ENCODE data around the gene GADL1. TPM values are rescaled to one million over a fixed set of nuclear protein-coding genes. Genes with fewer than 3 reads are reported as not detected.

Gene GADL1
- total and polyA plus RNA-seq, 12 donors: 0.06 to 0.55 (median 0.13) TPM; not detected in 3

GRCh38 chr3:30707825-30708224, 186.6 kb downstream of the GADL1 start:
- Histone ChIP-seq H3K27me3 (no peaks in the 10 kb centered on the region), H3K4me3 (no peak overlapping the region), H3K9me3 (replicated peaks in 1 of 3) (no peaks in the 10 kb centered on the region), H3K36me3 (replicated peaks in 1 of 2) (no peaks in the 10 kb centered on the region), H3K4me1 (replicated peaks in 1 of 2) (no peaks in the 10 kb centered on the region), H3K27ac (no peak overlapping the region)
- no peak for DNase-seq
- WGBS, 4 donors: 86 to 96% (median 92%) methylated on average over 4 of the region's 4 CpGs
- TF ChIP-seq CTCF (IDR thresholded peaks at IDR 0.05): no peak
- no peak for TF ChIP-seq POLR2A (IDR thresholded peaks at IDR 0.05)
- intact Hi-C loops (cut with DNase I): no loop called here

- 79 to 82% (median 81%) methylated on average over 9 of the region's 9 CpGs for WGBS, 4 donors
- intact Hi-C loops (cut with DNase I): no loop called here
These were observed 189.2 kb downstream of the GADL1 start for GRCh38 chr3:30704931-30705890.

DNA sequence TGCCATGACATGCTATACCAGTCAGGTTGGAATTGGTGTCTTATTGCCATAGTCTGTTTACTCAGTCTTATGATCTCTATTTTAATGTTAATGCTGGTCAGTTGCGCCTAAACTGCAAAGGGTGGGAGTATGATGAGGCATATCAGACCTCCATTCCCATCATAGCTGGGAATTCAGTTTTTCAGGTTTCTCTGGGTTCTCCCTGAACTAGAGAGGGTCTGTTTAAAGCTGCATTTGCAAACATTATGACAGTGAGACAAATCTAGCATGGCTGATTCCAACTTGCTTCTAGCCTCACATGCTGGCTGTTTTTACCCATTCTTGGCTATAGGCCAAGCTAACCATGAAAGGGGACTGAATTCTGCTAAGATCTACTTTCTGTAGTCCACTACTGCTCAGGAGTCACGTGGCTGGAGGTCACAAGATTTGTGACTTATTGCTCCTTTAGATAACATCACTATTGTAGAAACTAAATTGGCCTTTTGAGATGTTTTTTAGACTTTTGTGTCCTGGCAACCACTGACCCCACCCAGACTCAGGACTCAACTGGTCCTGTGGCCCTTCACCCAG, 191.5 kb downstream of the GADL1 start:
- WGBS, 4 donors: 54 to 75% (median 68%) methylated on average over 2 of the region's 2 CpGs
- DNase-seq: peak in 1 of 7 donors; percentile 43

More at GRCh38 chr3:30704931-30705890, 189.2 kb downstream of the GADL1 start:
- Histone ChIP-seq H3K36me3 (replicated peaks in 1 of 2) (no peaks in the 10 kb centered on the region), H3K27me3 (no peaks in the 10 kb centered on the region), H3K4me3 (no peak overlapping the region), H3K4me1 (replicated peaks in 1 of 2) (no peaks in the 10 kb centered on the region), H3K9me3 (replicated peaks in 1 of 3) (no peaks in the 10 kb centered on the region), H3K27ac (no peak overlapping the region)
- TF ChIP-seq CTCF (IDR thresholded peaks at IDR 0.05) (no peak), POLR2A (IDR thresholded peaks at IDR 0.05) (no peak)
- DNase-seq: no peak

More for the DNA sequence above, 191.5 kb downstream of the GADL1 start:
- Histone ChIP-seq H3K4me1 (replicated peaks in 1 of 2) (no peaks in the 10 kb centered on the region), H3K4me3 (no peak overlapping the region), H3K27me3 (no peaks in the 10 kb centered on the region), H3K36me3 (replicated peaks in 1 of 2) (peaks cover 0 to 6% of the 10 kb centered on the region in 2 donors), H3K9me3 (replicated peaks in 1 of 3) (no peaks in the 10 kb centered on the region), H3K27ac (no peak overlapping the region)
- intact Hi-C loops (cut with DNase I): no loop called here
- TF ChIP-seq CTCF (IDR thresholded peaks at IDR 0.05) (no peak), POLR2A (IDR thresholded peaks at IDR 0.05) (no peak)

Data from adrenal gland (tissue), 12 donors.